Smooth muscle cell (in vitro differentiated cells): Measurements from ENCODE around the gene ARRB1. TPM values are rescaled to one million over a fixed set of nuclear protein-coding genes. Genes with fewer than 3 reads are reported as not detected.
"Not testable (repeated sequence)": the region's sequence is repeated elsewhere in the genome, so short reads cannot be mapped to it uniquely, and the experiment has no call there.

ENCODE experiments used
- DNase-seq: peaks from one replicate; lab custom pipeline; 2025; ENCODE audit not compliant: unreplicated experiment; lab: John Stamatoyannopoulos, UW
- H2AFZ ChIP-seq: fragments of 200-600 bp; sonication (generic); 2 replicates; pipeline ENCODE4 v1.6.0; 2016; ENCODE audit warnings: antibody characterized with exemption, low read depth, mild to moderate bottlenecking
- H3F3A ChIP-seq: fragments of 200-600 bp; sonication (generic); 2 replicates; pipeline ENCODE4 v1.6.0; 2017; ENCODE audit warnings: antibody characterized with exemption, low read depth
- H3K27ac ChIP-seq: fragments of 200-600 bp; sonication (generic); 2 replicates; pipeline ENCODE4 v1.5.1; 2016; ENCODE audit warnings: low read depth, mild to moderate bottlenecking
- H3K27me3 ChIP-seq: fragments of 200-600 bp; sonication (generic); 2 replicates; pipeline ENCODE4 v1.6.1; 2016; ENCODE audit warnings: low read depth, mild to moderate bottlenecking
- H3K36me3 ChIP-seq: fragments of 200-600 bp; sonication (generic); 2 replicates; pipeline ENCODE4 v1.5.1; 2016; ENCODE audit warnings: low read depth
- H3K4me1 ChIP-seq: fragments of 200-600 bp; sonication (generic); 2 replicates; pipeline ENCODE4 v1.5.1; 2016; ENCODE audit warnings: low read depth
- H3K4me2 ChIP-seq: fragments of 200-600 bp; sonication (generic); 2 replicates; pipeline ENCODE4 v1.6.0; 2016; ENCODE audit warnings: mild to moderate bottlenecking
- H3K4me3 ChIP-seq: fragments of 200-600 bp; sonication (generic); 2 replicates; pipeline ENCODE4 v1.5.1; 2016; ENCODE audit warnings: mild to moderate bottlenecking
- H3K79me2 ChIP-seq: fragments of 200-600 bp; sonication (generic); 2 replicates; pipeline ENCODE4 v1.6.0; 2016; ENCODE audit warnings: low read depth, mild to moderate bottlenecking
- H3K9ac ChIP-seq: fragments of 200-600 bp; sonication (generic); 2 replicates; pipeline ENCODE4 v1.6.0; 2016; ENCODE audit warnings: low read depth
- H3K9me3 ChIP-seq: fragments of 200-600 bp; sonication (generic); replicated peaks from 2 replicates; pipeline ENCODE4 v1.5.1; 2016; ENCODE audit warnings: low read depth
- H4K20me1 ChIP-seq: fragments of 200-600 bp; sonication (generic); 2 replicates; pipeline ENCODE4 v1.6.0; 2016; ENCODE audit warnings: low read depth
- CTCF ChIP-seq: fragments of 200-600 bp; sonication (generic); IDR thresholded peaks from 2 replicates; pipeline ENCODE4 v1.5.1; 2017; ENCODE audit warnings: borderline replicate concordance, mild to moderate bottlenecking, antibody characterized with exemption; ENCODE audit not compliant: insufficient read depth, poor library complexity, severe bottlenecking
- WGBS: methylation state at CpG from one replicate; pipeline ENCODE4 v1.1.7; 2016; ENCODE audit warnings: low lambda C conversion rate; 5-methylcytosine and 5-hydroxymethylcytosine counted together
- polyA plus RNA-seq: library from polyadenylated mRNA; unstranded; fragments of >200 nt; fragmentation: Nextera tagmentation; extraction: Ambion mirVana; gene quantifications from 2 replicates; pipeline ENCODE4 v1.2.1, GENCODE V29; 2016
- total RNA-seq: library from RNA; depleted of rRNA; stranded (reverse); fragments of >200 nt; gene quantifications from 2 replicates; pipeline ENCODE4 v1.2.3, GENCODE V29; 2014

Gene ARRB1
- total and polyA plus RNA-seq, 2 experiments from 2014 or later: 4.6 to 16.9 TPM

GRCh38 chr11:75331304-75331703 is 20.2 kb downstream of the ARRB1 start:
- H3K4me1 ChIP-seq, H3K36me3 ChIP-seq, H4K20me1 ChIP-seq, H3K9me3 ChIP-seq, H3K4me3 ChIP-seq, H3K27ac ChIP-seq, H2AFZ ChIP-seq, H3K27me3 ChIP-seq, H3K4me2 ChIP-seq, H3K9ac ChIP-seq, DNase-seq: not testable (repeated sequence)
- WGBS: 80% methylated on average over 6 of the region's 6 CpGs
- Histone ChIP-seq H3K79me2 (peaks cover 40% of the 10 kb centered on the region), H3F3A (peaks cover 11% of the 10 kb centered on the region)

GRCh38 chr11:75330886-75331285 is 20.6 kb downstream of the ARRB1 start:
- H3K9me3 ChIP-seq, H3K27me3 ChIP-seq, H3K9ac ChIP-seq, DNase-seq, H3K4me1 ChIP-seq, H3K4me3 ChIP-seq, H3K36me3 ChIP-seq, H4K20me1 ChIP-seq, H2AFZ ChIP-seq: not testable (repeated sequence)
- 84% methylated on average over 14 of the region's 14 CpGs for WGBS
- H3K27ac ChIP-seq: peak overlapping the region; percentile 38
- peaks cover 13% of the 10 kb centered on the region for H3F3A ChIP-seq
- peaks cover 36% of the 10 kb centered on the region for H3K79me2 ChIP-seq
- peak overlapping the region; percentile 49 for H3K4me2 ChIP-seq

- WGBS: 14% methylated on average over 1 of the region's 1 CpG
- H3K79me2 ChIP-seq: peaks cover 30% of the 10 kb centered on the region
- peak overlapping the region; percentile 38 for H3K27ac ChIP-seq
- H3K4me1 ChIP-seq: peaks cover 9% of the 10 kb centered on the region
- H3K4me2 ChIP-seq: peak overlapping the region; percentile 49
- peaks cover 15% of the 10 kb centered on the region for H4K20me1 ChIP-seq
- H3K9me3 ChIP-seq: no peaks in the 10 kb centered on the region
- no peaks in the 10 kb centered on the region for H3K27me3 ChIP-seq
- H3K4me3 ChIP-seq: no peak overlapping the region
- H2AFZ ChIP-seq: no peak overlapping the region
- H3K36me3 ChIP-seq: no peaks in the 10 kb centered on the region
- no peak for TF ChIP-seq CTCF
- no peak overlapping the region for H3K9ac ChIP-seq
- DNase-seq: no peak
- H3F3A ChIP-seq: peaks cover 19% of the 10 kb centered on the region
These were observed 21.2 kb downstream of the ARRB1 start for GRCh38 chr11:75330291-75330690.

GRCh38 chr11:75328426-75329277 is 22.8 kb downstream of the ARRB1 start:
- H2AFZ ChIP-seq: no peak overlapping the region
- H3K4me2 ChIP-seq: peak overlapping the region; percentile 61
- WGBS: 24% methylated on average over 9 of the region's 9 CpGs

More at GRCh38 chr11:75328426-75329277, 22.8 kb downstream of the ARRB1 start:
- H3K4me3 ChIP-seq: no peak overlapping the region
- H3K4me1 ChIP-seq: peaks cover 9% of the 10 kb centered on the region
- H3K27me3 ChIP-seq: no peaks in the 10 kb centered on the region
- peaks cover 22% of the 10 kb centered on the region for H3F3A ChIP-seq
- no peaks in the 10 kb centered on the region for H3K9me3 ChIP-seq
- H4K20me1 ChIP-seq: peaks cover 29% of the 10 kb centered on the region
- H3K27ac ChIP-seq: peak overlapping the region; percentile 58
- TF ChIP-seq CTCF: peak; percentile 64
- peak; percentile 31 for DNase-seq
- peaks cover 18% of the 10 kb centered on the region for H3K79me2 ChIP-seq
- no peaks in the 10 kb centered on the region for H3K36me3 ChIP-seq
- no peak overlapping the region for H3K9ac ChIP-seq
